H9 (cell line): ENCODE data around the gene AIMP2. TPM values are rescaled to one million over a fixed set of nuclear protein-coding genes. Genes with fewer than 3 reads are reported as not detected.
A peak's percentile ranks its signal among the peaks of the same experiment; 100 is the strongest.

ENCODE experiments used
- DNase-seq: peaks from one replicate; pipeline ENCODE4 v3.0.0-alpha.2; 2017
- H2AFZ ChIP-seq: one replicate; pipeline ENCODE4 v1.6.1; 2013; ENCODE audit warnings: mild to moderate bottlenecking, low read length, control low read depth, moderate library complexity
- H2AK5ac ChIP-seq: 2 replicates; pipeline ENCODE4 v1.6.1; 2013; ENCODE audit warnings: low read length, control low read depth, mixed read lengths; ENCODE audit not compliant: insufficient read length
- H2BK120ac ChIP-seq: one replicate; pipeline ENCODE4 v1.6.1; 2013; ENCODE audit warnings: low read depth, mild to moderate bottlenecking, low read length, control low read depth, inconsistent platforms; ENCODE audit not compliant: poor library complexity, severe bottlenecking
- H2BK12ac ChIP-seq: 2 replicates; pipeline ENCODE4 v1.6.1; 2013; ENCODE audit warnings: low read length, control low read depth, mixed read lengths, low read depth; ENCODE audit not compliant: insufficient read length
- H2BK15ac ChIP-seq: 2 replicates; pipeline ENCODE4 v1.6.1; 2013; ENCODE audit warnings: low read depth, low read length, control low read depth
- H2BK20ac ChIP-seq: one replicate; pipeline ENCODE4 v1.6.1; 2013; ENCODE audit warnings: low read depth, mild to moderate bottlenecking, low read length, control low read depth, inconsistent platforms; ENCODE audit not compliant: poor library complexity, severe bottlenecking
- H2BK5ac ChIP-seq: 2 replicates; pipeline ENCODE4 v1.6.1; 2013; ENCODE audit warnings: low read length, control low read depth, mixed read lengths; ENCODE audit not compliant: insufficient read length
- H3K14ac ChIP-seq: 2 replicates; pipeline ENCODE4 v1.6.1; 2013; ENCODE audit warnings: low read length, control low read depth; ENCODE audit not compliant: insufficient read depth
- H3K18ac ChIP-seq: 2 replicates; pipeline ENCODE4 v1.6.1; 2013; ENCODE audit warnings: low read depth, mild to moderate bottlenecking, mixed read lengths, low read length, control low read depth; ENCODE audit not compliant: insufficient read length
- H3K23ac ChIP-seq: 2 replicates; pipeline ENCODE4 v1.6.1; 2013; ENCODE audit warnings: low read length, control low read depth, mixed read lengths, low read depth; ENCODE audit not compliant: insufficient read length
- H3K23me2 ChIP-seq: 2 replicates; pipeline ENCODE4 v1.6.1; 2013; ENCODE audit warnings: low read depth, mild to moderate bottlenecking, mixed read lengths, low read length, control low read depth; ENCODE audit not compliant: insufficient read length, poor library complexity, severe bottlenecking
- H3K27ac ChIP-seq: 2 replicates; pipeline ENCODE4 v1.5.1; 2013; ENCODE audit warnings: low read length, control low read depth, mixed read lengths, low read depth; ENCODE audit not compliant: insufficient read length
- H3K27me3 ChIP-seq: 2 replicates; pipeline ENCODE4 v1.6.1; 2013; ENCODE audit warnings: low read length, control low read depth, inconsistent platforms; ENCODE audit not compliant: insufficient read depth
- H3K4ac ChIP-seq: 2 replicates; pipeline ENCODE4 v1.6.1; 2013; ENCODE audit warnings: low read depth, mild to moderate bottlenecking, control low read depth, inconsistent platforms, low read length, moderate library complexity
- H3K4me1 ChIP-seq: 2 replicates; pipeline ENCODE4 v1.6.1; 2013; ENCODE audit warnings: low read length, control low read depth, inconsistent platforms; ENCODE audit not compliant: insufficient read depth
- H3K4me2 ChIP-seq: 2 replicates; pipeline ENCODE4 v1.6.1; 2013; ENCODE audit warnings: low read length, control low read depth, mixed read lengths; ENCODE audit not compliant: insufficient read length, insufficient read depth
- H3K56ac ChIP-seq: 2 replicates; pipeline ENCODE4 v1.6.1; 2013; ENCODE audit warnings: low read depth, mild to moderate bottlenecking, mixed read lengths, low read length, control low read depth; ENCODE audit not compliant: insufficient read length
- H3K79me1 ChIP-seq: 2 replicates; pipeline ENCODE4 v1.6.1; 2013; ENCODE audit warnings: low read depth, mild to moderate bottlenecking, moderate library complexity, low read length, control low read depth, inconsistent platforms; ENCODE audit not compliant: insufficient read depth, poor library complexity, severe bottlenecking
- H3K79me2 ChIP-seq: 2 replicates; pipeline ENCODE4 v1.6.1; 2013; ENCODE audit warnings: low read length, control low read depth, inconsistent platforms; ENCODE audit not compliant: insufficient read depth
- H3K9ac ChIP-seq: 2 replicates; pipeline ENCODE4 v1.6.1; 2013; ENCODE audit warnings: low read length, control low read depth, mixed read lengths; ENCODE audit not compliant: insufficient read length; ENCODE audit errors: extremely low read depth
- H3K9me3 ChIP-seq: one replicate; pipeline ENCODE4 v1.6.1; 2013; ENCODE audit warnings: low read depth, low read length, inconsistent platforms; ENCODE audit not compliant: control insufficient read depth
- H3T11ph ChIP-seq: one replicate; pipeline ENCODE4 v1.6.1; 2013; ENCODE audit warnings: mild to moderate bottlenecking, low read length, control low read depth, inconsistent platforms
- H4K20me1 ChIP-seq: one replicate; pipeline ENCODE4 v1.6.1; 2013; ENCODE audit not compliant: control insufficient read depth, insufficient read length, insufficient read depth
- H4K5ac ChIP-seq: 2 replicates; pipeline ENCODE4 v1.6.1; 2013; ENCODE audit warnings: low read depth, mild to moderate bottlenecking, mixed read lengths, low read length, control low read depth; ENCODE audit not compliant: insufficient read length
- H4K8ac ChIP-seq: replicated peaks from 2 replicates; pipeline ENCODE4 v1.6.1; 2013; ENCODE audit warnings: low read length, control low read depth, mixed read lengths, low read depth; ENCODE audit not compliant: insufficient read length
- H4K91ac ChIP-seq: 2 replicates; pipeline ENCODE4 v1.6.1; 2013; ENCODE audit warnings: low read depth, mild to moderate bottlenecking, moderate library complexity, mixed read lengths, low read length, control low read depth; ENCODE audit not compliant: insufficient read length
- H3K27ac Mint-ChIP-seq, 3 experiments: 2 replicates in 2 of 3; 3 replicates in 1 of 3; pipeline ENCODE4 v1.8.0; 2020 to 2021; ENCODE audit warnings: mixed read lengths in 3 of 3, mild to moderate bottlenecking in 1 of 3, moderate library complexity in 1 of 3
- H3K27me3 Mint-ChIP-seq: 2 replicates; pipeline ENCODE4 v1.8.0; 2021; ENCODE audit warnings: low read depth, mild to moderate bottlenecking, moderate library complexity, mixed read lengths
- H3K36me3 Mint-ChIP-seq, 3 experiments: 2 replicates in 2 of 3; 3 replicates in 1 of 3; pipeline ENCODE4 v1.8.0; 2020 to 2021; ENCODE audit warnings: low read depth in 3 of 3, mixed read lengths in 3 of 3; ENCODE audit not compliant: insufficient read depth in 1 of 3
- H3K4me1 Mint-ChIP-seq, 2 experiments: 2 replicates each; pipeline ENCODE4 v1.8.0; 2020; ENCODE audit warnings: mixed read lengths in 2 of 2
- H3K4me3 Mint-ChIP-seq, 2 experiments: 2 replicates in 1 of 2; 3 replicates in 1 of 2; pipeline ENCODE4 v1.8.0; 2020 to 2021; ENCODE audit warnings: mild to moderate bottlenecking in 2 of 2, mixed read lengths in 2 of 2, moderate library complexity in 1 of 2
- H3K9me3 Mint-ChIP-seq, 2 experiments: 2 replicates in 1 of 2; 3 replicates in 1 of 2; pipeline ENCODE4 v1.8.0; 2020; ENCODE audit warnings: mild to moderate bottlenecking in 2 of 2, mixed read lengths in 2 of 2, moderate library complexity in 1 of 2
- WGBS: extraction: QIAGEN DNeasy Blood & Tissue Kit; methylation state at CpG from one replicate; pipeline ENCODE4 v1.1.7; 2013; ENCODE audit warnings: missing lambda C conversion rate, low lambda C conversion rate, mixed read lengths; ENCODE audit not compliant: insufficient read length; ENCODE audit errors: extremely low coverage; 5-methylcytosine and 5-hydroxymethylcytosine counted together
- total RNA-seq: library from RNA; stranded (reverse); gene quantifications from 2 replicates; pipeline ENCODE4 v1.2.1, GENCODE V29; 2021
- TF ChIP-seq, protein P1 (sequence below): fragments of 200-600 bp; sonication (generic); conservative IDR thresholded peaks from 3 replicates; pipeline ENCODE4 v1.8.0; 2021; ENCODE audit warnings: antibody characterized with exemption, mild to moderate bottlenecking

AIMP2 gene
- total RNA-seq, 1 experiment from 2014 or later = 78.2 TPM

DNA sequence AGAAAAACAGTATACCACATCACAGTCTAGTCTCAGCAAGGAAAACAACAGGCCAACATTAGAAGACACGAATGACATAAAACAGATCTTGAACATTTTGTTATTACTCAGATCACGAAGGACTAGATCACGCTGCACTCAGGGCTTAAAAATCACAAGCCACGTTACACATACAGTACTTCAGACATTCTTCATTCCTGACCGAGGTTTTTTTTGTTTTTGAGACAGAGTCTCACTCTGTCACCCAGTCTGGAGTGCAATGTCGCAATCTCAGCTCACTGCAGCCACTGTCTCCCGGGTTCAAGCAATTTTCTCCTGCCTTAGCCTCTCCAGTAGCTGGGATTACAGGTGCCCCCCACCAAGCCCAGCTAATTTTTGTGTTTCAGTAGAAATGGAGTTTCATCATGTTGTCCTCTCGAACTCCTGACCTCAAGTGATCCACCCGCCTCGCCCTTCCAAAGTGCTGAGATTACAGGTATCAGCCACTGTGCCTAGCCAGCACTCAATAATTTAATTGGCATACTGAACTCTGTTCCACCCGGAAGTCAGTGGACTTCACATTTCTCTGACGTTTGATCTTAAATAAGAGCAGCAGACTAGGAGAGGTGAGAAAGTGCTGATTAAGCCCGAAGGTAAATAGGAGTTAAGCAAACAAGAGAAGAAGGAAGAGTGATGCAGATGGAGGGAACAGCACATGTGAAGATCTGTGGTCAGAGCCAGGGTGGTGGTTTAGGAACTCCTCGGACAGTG, 3.5 kb downstream of the AIMP2 start:
- no peak overlapping the region for H4K5ac ChIP-seq
- H3K23me2 ChIP-seq = peaks cover 2% of the 10 kb centered on the region
- no peaks in the 10 kb centered on the region for H3K9me3 Mint-ChIP-seq
- H2BK20ac ChIP-seq = no peak overlapping the region
- no peak overlapping the region for H3K9ac ChIP-seq
- no peak for DNase-seq
- peak overlapping the region in 1 of 3 experiments; percentile 3; a peak in 2 of 7 replicates for H3K27ac Mint-ChIP-seq
- no peak overlapping the region for H2AK5ac ChIP-seq
- H2BK5ac ChIP-seq = no peak overlapping the region
- no peak overlapping the region for H3K4me3 Mint-ChIP-seq
- no peaks in the 10 kb centered on the region for H3K4me1 ChIP-seq
- peaks cover 11% of the 10 kb centered on the region for H3K79me1 ChIP-seq
- no peak overlapping the region for H3K18ac ChIP-seq
- H2AFZ ChIP-seq = no peak overlapping the region
- no peak overlapping the region for H3K4me2 ChIP-seq
- H3K27me3 Mint-ChIP-seq = no peaks in the 10 kb centered on the region
- H3K27ac ChIP-seq = no peak overlapping the region
- H3K79me2 ChIP-seq = peaks cover 4% of the 10 kb centered on the region; the same call in 1 of the 2 replicates
- no peak overlapping the region for H3K56ac ChIP-seq
- no peak overlapping the region for H4K91ac ChIP-seq
- H3K36me3 Mint-ChIP-seq = peaks cover 45 to 64% (median 58%) of the 10 kb centered on the region in 3 experiments
- H3T11ph ChIP-seq = no peak overlapping the region
- H3K23ac ChIP-seq = no peak overlapping the region
- no peak overlapping the region for H2BK15ac ChIP-seq
- H3K27me3 ChIP-seq = no peaks in the 10 kb centered on the region
- WGBS = no CpG with 5 or more reads among the region's 14 CpGs
- no peak overlapping the region for H3K14ac ChIP-seq
- H4K8ac ChIP-seq = no peak overlapping the region
- no peak overlapping the region for H2BK120ac ChIP-seq
- H3K4ac ChIP-seq = no peak overlapping the region
- H3K4me1 Mint-ChIP-seq = peaks cover 9 to 19% of the 10 kb centered on the region in 2 experiments
- H3K9me3 ChIP-seq = no peaks in the 10 kb centered on the region
- H2BK12ac ChIP-seq = no peak overlapping the region
- H4K20me1 ChIP-seq = peaks cover 2% of the 10 kb centered on the region
- TF ChIP-seq, protein P1, sequence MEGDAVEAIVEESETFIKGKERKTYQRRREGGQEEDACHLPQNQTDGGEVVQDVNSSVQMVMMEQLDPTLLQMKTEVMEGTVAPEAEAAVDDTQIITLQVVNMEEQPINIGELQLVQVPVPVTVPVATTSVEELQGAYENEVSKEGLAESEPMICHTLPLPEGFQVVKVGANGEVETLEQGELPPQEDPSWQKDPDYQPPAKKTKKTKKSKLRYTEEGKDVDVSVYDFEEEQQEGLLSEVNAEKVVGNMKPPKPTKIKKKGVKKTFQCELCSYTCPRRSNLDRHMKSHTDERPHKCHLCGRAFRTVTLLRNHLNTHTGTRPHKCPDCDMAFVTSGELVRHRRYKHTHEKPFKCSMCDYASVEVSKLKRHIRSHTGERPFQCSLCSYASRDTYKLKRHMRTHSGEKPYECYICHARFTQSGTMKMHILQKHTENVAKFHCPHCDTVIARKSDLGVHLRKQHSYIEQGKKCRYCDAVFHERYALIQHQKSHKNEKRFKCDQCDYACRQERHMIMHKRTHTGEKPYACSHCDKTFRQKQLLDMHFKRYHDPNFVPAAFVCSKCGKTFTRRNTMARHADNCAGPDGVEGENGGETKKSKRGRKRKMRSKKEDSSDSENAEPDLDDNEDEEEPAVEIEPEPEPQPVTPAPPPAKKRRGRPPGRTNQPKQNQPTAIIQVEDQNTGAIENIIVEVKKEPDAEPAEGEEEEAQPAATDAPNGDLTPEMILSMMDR = no peak
